Epithelial cell of esophagus (primary cell): ENCODE results near the gene ACKR2.

Experiments used
- DNase-seq: peaks from one replicate; pipeline ENCODE4 v3.0.0; 2010; ENCODE audit warnings: low read depth
- H3K4me3 ChIP-seq: 2 replicates; pipeline ENCODE4 v1.5.1; 2011; ENCODE audit warnings: mild to moderate bottlenecking, low read length, control low read depth
- CTCF ChIP-seq: IDR thresholded peaks from 2 replicates; pipeline ENCODE4 v1.5.1; 2011; ENCODE audit warnings: low read depth, mild to moderate bottlenecking, low read length, control low read depth, inconsistent platforms; ENCODE audit not compliant: insufficient read depth; ENCODE audit errors: missing control alignments

The ACKR2 gene

GRCh38 chr3:42855547-42856380 is 46.5 kb downstream of the ACKR2 start:
- TF ChIP-seq CTCF, result no peak
- DNase-seq, result no peak
- H3K4me3 ChIP-seq, result no peak overlapping the region

DNA sequence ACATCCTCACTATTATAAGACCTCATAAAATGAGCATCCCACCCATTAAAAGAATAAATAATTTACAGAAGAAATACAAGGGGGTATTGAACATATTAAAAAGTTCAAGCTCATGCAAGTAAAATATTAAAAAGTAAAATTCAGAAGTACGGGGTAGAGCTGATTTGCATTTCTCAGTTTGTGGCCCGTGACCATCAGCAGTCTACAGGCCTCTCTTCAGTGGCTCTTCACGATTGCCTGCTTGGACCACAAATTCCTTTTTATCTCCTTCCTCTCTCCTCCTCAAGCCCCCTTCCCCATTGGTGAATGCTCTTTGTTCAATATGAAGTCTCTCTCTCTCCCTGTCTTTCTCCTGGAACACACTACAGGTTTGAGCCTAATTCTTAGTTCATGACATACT is 47.3 kb downstream of the ACKR2 start:
- DNase-seq, result no peak
- H3K4me3 ChIP-seq, result no peak overlapping the region
- TF ChIP-seq CTCF, result no peak

- H3K4me3 ChIP-seq, result no peak overlapping the region
- no peak for DNase-seq
- TF ChIP-seq CTCF, result no peak
Measured at GRCh38 chr3:42864321-42864950, 55.2 kb downstream of the ACKR2 start.

- TF ChIP-seq CTCF, result no peak
- no peak for DNase-seq
- no peak overlapping the region for H3K4me3 ChIP-seq
Measured at GRCh38 chr3:42865256-42865655, 56.0 kb downstream of the ACKR2 start.

DNA sequence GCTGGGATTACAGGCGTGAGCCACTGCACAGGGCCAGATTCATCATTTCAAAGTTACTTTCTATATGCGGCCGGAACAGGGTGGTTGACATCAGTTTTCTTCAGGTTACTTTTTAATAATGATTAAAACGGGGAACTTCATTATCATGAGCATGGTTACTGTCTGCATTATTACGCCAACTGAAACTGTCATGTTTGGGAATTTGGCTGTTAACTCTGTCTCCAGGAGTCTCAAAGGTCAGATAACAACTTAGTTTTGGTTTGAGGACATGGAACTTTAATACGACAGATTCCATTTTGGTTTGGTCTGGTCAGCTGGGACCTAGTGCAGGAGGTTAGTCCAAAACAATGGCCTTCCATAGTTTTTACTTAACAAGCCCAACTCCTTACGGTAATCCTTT is 57.9 kb downstream of the ACKR2 start:
- TF ChIP-seq CTCF, result no peak
- DNase-seq, result no peak
- H3K4me3 ChIP-seq, result no peak overlapping the region

GRCh38 chr3:42868841-42869240 is 59.6 kb downstream of the ACKR2 start:
- DNase-seq, result no peak
- no peak overlapping the region for H3K4me3 ChIP-seq
- TF ChIP-seq CTCF, result no peak
